LNCAP (cell line): ENCODE results near the gene CSTF1.

Source experiments
- TF ChIP-seq, protein P1 (sequence below): fragments of 450-650 bp; IDR thresholded peaks from 2 replicates; pipeline ENCODE4 v1.5.1; 2017; ENCODE audit warnings: mild to moderate bottlenecking

CSTF1 gene

DNA sequence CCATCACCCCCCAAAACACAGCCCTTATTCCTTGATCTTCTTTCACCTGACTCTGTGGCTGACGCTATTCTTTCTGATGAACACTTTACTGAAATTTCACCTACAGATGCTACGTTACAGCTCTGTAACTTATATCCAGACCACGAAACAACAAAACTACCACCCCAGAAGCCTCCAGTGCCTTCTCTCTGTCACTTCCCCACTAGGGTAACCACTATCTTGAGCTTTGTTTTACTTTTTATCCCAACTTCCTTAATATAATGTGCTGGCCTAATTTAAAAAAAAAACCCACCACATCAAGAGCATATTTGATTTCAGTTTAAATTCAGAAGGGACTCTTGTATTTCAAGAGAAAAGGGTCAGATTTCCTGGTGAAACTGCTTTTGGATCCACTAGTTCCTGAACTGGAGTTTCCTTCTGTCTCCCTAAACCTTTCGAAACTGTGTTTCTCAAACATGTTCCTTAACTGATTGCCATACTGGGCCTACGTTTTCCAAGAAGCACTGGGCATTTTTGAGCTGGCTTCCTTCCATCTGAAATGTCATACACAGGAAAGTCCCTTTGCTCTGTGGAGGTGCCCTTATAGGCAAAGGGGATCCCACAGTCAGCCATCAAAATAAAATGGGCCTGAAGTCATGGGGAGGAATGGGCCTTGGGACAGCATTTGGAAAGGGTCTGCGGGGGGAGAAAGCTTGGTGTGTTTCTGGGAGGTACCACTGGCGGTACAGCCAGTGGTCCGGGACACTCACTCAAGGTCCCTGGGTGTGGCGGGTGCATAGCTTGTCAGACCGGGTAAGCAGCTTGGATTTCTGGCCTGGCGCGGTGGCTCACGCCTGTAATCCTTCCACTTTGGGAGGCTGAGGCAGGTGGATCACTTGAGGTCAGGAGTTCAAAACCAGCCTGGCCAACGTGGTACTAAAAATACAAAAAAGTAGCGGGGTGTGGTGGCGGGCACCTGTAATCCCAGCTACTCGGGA lies 50.2 kb downstream of the CSTF1 start:
- TF ChIP-seq, protein P1, sequence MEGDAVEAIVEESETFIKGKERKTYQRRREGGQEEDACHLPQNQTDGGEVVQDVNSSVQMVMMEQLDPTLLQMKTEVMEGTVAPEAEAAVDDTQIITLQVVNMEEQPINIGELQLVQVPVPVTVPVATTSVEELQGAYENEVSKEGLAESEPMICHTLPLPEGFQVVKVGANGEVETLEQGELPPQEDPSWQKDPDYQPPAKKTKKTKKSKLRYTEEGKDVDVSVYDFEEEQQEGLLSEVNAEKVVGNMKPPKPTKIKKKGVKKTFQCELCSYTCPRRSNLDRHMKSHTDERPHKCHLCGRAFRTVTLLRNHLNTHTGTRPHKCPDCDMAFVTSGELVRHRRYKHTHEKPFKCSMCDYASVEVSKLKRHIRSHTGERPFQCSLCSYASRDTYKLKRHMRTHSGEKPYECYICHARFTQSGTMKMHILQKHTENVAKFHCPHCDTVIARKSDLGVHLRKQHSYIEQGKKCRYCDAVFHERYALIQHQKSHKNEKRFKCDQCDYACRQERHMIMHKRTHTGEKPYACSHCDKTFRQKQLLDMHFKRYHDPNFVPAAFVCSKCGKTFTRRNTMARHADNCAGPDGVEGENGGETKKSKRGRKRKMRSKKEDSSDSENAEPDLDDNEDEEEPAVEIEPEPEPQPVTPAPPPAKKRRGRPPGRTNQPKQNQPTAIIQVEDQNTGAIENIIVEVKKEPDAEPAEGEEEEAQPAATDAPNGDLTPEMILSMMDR: no peak

DNA sequence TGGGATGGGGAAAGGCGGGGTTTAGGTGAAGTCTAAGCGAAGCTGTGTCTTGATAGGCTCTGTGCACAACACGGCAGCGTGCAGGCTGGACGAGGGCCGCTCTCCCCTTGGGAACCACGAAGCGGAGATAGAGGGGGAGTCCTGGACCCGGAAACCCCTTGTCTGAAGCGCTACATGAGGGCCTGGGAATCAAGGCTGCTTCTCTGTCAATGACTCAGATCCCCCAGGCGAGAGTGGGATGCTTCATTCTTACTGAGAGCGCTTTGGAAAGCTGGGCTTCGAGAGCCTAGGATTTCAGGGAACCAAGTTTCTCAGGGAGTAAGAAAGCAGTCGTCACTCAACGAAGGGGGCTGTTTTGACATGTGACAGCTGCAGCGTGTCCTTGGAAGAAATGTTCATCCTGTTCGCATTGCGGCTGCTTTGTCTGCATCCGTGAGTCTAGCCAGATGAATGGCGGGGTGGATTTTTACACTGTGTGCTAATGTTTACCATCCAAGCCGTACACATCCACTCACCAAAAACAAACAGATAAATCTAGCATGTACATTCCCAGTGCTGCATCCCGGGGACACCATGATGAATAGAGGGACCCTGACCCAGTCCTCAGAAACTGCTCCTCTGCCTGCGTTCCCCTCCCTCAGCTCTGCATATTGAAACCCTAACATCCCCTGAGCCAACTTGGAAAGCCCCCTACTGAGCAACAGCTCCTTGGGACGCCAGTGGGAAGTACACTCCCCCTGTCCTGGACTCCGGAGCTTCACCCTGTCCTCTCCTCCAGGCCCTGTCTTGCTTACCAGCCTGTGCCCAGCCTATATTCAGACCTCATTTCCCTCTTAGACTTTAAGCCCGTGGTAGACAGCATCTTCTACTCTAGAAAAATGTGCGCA lies 51.5 kb downstream of the CSTF1 start:
- TF ChIP-seq, protein P1: no peak

DNA sequence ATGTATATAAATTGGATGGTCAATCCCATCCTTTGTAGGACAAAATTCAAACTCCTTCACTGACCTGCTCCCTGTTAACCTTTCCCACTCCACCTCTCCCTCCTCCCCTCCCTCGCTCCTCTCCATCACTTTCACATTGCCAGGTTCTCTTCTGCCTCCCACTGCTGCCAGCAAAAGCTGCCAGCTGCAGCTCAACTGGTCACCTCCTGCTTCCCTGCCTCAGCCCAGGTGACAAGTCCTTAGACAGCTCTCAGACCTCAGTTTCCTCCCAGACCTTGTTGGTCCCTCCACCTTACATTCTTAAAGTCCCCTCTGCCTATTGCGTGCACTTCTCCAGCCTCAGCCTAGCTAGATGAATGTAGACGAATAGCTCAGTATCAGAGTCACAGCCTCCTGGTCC lies 52.7 kb downstream of the CSTF1 start:
- TF ChIP-seq, protein P1: no peak

DNA sequence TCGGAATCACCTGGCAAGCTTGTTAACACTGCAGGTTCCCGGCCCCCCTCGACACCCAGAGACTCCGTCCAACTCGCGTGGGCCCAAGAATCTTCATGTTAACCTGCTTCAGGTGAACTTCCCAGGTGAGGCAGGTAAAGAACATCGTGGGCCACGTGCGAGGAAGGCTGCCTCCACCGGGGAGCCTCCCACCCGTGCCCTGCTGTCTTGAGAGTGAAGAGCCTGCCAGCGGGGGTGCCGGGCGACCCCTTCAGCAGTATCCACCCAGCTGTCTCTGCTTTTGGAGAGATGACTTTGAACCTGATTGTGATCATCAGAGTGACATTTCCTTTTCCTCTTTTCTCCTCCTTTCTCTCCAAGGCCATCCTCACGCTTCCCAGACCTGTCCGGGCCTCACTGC lies 53.1 kb downstream of the CSTF1 start:
- TF ChIP-seq, protein P1: no peak

DNA sequence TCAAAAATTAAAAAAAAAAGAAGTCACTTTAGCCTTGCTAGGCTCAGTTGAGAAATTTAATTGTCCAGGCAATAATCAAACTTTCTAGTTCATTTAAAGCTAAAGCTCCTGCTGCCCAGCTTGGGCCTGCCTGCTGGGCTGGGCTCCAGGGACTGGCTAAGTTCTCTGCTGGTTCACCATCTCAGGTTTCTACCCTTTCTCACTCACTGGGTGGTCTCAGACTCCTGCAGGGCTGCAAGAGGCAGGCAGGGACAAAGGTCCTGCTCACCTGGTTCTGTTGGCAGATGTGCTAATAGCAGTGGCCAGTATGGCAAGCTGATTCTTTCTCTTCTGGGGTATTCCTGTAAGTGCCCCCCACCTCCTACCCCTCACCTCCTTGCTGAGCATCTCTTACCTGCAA lies 54.8 kb downstream of the CSTF1 start:
- TF ChIP-seq, protein P1: no peak

DNA sequence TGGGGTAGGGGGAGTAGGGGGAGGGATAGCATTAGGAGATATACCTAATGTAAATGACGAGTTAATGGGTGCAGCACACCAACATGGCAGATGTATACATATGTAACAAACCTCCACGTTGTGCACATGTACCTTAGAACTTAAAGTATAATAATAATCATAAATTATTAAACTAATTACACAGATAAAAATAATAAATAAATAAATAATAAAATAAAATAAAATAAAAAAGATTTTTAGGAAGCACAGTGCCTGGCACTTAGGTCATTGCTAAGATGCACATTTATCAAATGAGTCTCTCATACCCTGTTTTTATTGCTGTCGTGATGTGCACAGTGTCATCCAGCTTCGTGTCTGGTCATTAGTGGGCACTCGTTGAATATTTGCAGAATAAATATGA lies 57.0 kb downstream of the CSTF1 start:
- TF ChIP-seq, protein P1: no peak

DNA sequence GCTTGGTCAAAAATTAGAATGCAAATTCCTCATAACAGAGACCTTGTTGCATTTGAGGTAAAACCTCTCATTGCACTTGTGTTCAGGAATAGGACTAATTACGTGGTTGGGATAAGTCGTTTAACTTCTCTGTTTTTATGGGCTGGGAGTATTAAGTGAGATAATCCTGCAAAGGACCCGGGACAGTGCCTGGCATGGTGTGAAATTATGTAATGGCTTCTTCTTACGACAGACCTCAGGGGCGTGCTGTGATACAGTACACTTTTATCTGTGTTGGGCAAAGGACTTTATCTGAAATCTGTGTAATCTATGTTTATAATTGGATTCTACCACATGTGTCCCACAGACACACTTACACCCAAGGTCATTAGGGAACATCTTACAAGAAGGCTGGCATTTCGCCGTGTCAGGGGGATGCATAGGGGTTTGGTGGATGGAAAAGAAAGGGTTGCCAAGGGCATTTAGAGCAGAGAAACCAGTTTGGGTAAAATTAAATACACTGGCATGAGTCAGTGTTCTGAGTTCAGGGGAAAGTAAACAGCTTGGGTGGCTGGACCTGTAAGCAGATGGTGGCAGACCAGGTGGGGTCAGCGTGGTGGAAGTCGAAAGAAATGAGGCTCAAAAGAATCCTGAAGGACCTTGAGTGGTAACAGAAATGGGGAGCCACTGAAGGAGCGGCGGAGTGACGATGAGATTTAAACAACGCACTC lies 58.8 kb downstream of the CSTF1 start:
- TF ChIP-seq, protein P1: no peak
